ENCODE results near the gene RAD21L1. TPM values are rescaled to one million over a fixed set of nuclear protein-coding genes. Genes with fewer than 3 reads are reported as not detected.

The RAD21L1 gene
- total and polyA plus RNA-seq, 2 of the 8 experiments (the other 6 are each of a cell fraction or from before 2014, with no cell fraction given), result 0.06 to 0.26 TPM

DNA sequence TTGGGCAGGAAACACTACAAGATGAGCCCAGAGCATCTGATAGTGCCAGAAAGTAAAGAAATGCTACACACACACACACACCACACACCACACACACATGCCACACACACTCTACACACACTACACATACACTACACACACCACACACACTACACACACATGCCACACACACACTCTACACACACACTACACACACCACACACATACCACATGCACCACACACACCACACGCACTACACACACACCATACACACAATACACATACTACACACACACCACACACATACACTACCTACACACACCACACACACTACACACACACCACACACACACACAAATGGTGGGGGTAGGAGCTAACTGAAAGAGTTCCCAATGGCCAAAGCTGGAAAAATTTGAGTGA is 37.5 kb upstream of the RAD21L1 start:
- no peak overlapping the region for H3K14ac ChIP-seq (ENCODE audit: insufficient read length)
- H3K79me2 ChIP-seq (ENCODE audit: control insufficient read depth in 1 of 2, insufficient read depth in 2 of 2, low read length in 2 of 2), result no peaks in the 10 kb centered on the region
- 0 out of 2 replicates have a peak overlapping the region, but pooled peaks have one; percentile 3 for H2BK5ac ChIP-seq (ENCODE audit: low read depth, low read length)
- peak overlapping the region; percentile 90 for H4K91ac ChIP-seq (replicated peaks; ENCODE audit: insufficient read length, low read length)
- no peak overlapping the region for H3K23ac ChIP-seq (ENCODE audit: insufficient read length)
- peak overlapping the region; percentile 99 for H2BK12ac ChIP-seq (ENCODE audit: low read depth, low read length)
- FAIRE-seq (no peak), DNase-seq (ENCODE audit: low read depth in 1 of 2, low spot score in 2 of 2) (no peak)
- peak overlapping the region; percentile 88 for H3K4ac ChIP-seq (replicated peaks; ENCODE audit: insufficient read length, low read depth, low read length)
- H3K56ac ChIP-seq (replicated peaks; ENCODE audit: insufficient read length, low read depth, low read length), result peak overlapping the region; percentile 88
- WGBS, 2 experiments (ENCODE audit: extremely low coverage in 1 of 2, insufficient coverage in 1 of 2, insufficient read length in 1 of 2, insufficient replicate concordance in 2 of 2, low coverage in 1 of 2, low lambda C conversion rate in 2 of 2, missing lambda C conversion rate in 1 of 2), result 93% methylated on average over 1 of the region's 1 CpG; no CpG with 5 or more reads in 1 of the 2 experiments
- H2AK5ac ChIP-seq (ENCODE audit: low read depth, low read length), result peak overlapping the region; percentile 100; the same call in 1 of the 2 replicates
- peak overlapping the region; percentile 61 for H2BK15ac ChIP-seq (ENCODE audit: low read length)
- H3K4me1 ChIP-seq (replicated peaks in 1 of 4; ENCODE audit: control insufficient read depth in 3 of 4, insufficient read depth in 4 of 4, low read length in 3 of 4), result peaks cover 0 to 13% (median 8%) of the 10 kb centered on the region in 4 experiments; a peak in 5 of 7 replicates
- no peak overlapping the region for H2AFZ ChIP-seq (ENCODE audit: low read length)
- H3K27me3 ChIP-seq (replicated peaks in 1 of 4; ENCODE audit: control insufficient read depth in 3 of 4, extremely low read depth in 1 of 4, insufficient read depth in 3 of 4, low read length in 3 of 4), result peaks cover 8 to 26% (median 22%) of the 10 kb centered on the region in 4 experiments
- H4K5ac ChIP-seq (ENCODE audit: insufficient read length, low read depth, low read length), result no peak overlapping the region
- H3K36me3 ChIP-seq (ENCODE audit: control insufficient read depth in 2 of 4, insufficient read depth in 4 of 4, low read length in 3 of 4), result no peaks in the 10 kb centered on the region; a peak in 1 of 8 replicates
- H3K18ac ChIP-seq (ENCODE audit: extremely low read depth, low read length), result no peak overlapping the region
- H4K20me1 ChIP-seq (replicated peaks in 1 of 2; ENCODE audit: control insufficient read depth in 1 of 2, insufficient read depth in 2 of 2, low read length in 2 of 2), result peaks cover 0 to 5% of the 10 kb centered on the region in 2 experiments
- peak overlapping the region; percentile 57; the same call in 1 of the 2 replicates for H4K8ac ChIP-seq (ENCODE audit: extremely low read depth, insufficient read depth, low read length)
- ChIA-PET POLR2A (ENCODE audit: partially characterized antibody) (interaction anchor here (1.6 kb wide), 1 partner anchor 11 kb away, joined by 4 read pairs; no protein-coding TSS in a partner anchor), CTCF (ENCODE audit: partially characterized antibody) (interaction anchor here (0.6 to 5.0 kb wide), 4 partner anchors 12 to 612 kb away, joined by 3 to 34 read pairs (median 10); no protein-coding TSS in a partner anchor)
- H3K9me3 ChIP-seq (ENCODE audit: insufficient read depth in 2 of 2, low read depth in 1 of 2, low read length in 1 of 2), result no peaks in the 10 kb centered on the region
- H2BK120ac ChIP-seq (replicated peaks; ENCODE audit: low read depth, low read length), result no peak overlapping the region
- peak overlapping the region; percentile 53; the same call in 1 of the 2 replicates for H2BK20ac ChIP-seq (ENCODE audit: low read length)
- H3K4me2 ChIP-seq (ENCODE audit: insufficient read depth in 1 of 2, low read depth in 2 of 2, low read length in 2 of 2), result no peak overlapping the region
- H3K4me3 ChIP-seq (ENCODE audit: extremely low read depth in 1 of 4, insufficient read depth in 2 of 4, low read depth in 3 of 4, low read length in 4 of 4), result no peak overlapping the region
- H3K23me2 ChIP-seq (ENCODE audit: low read depth, low read length), result peaks cover 11% of the 10 kb centered on the region; the same call in 1 of the 2 replicates
- 0 out of 2 replicates have a peak, but pooled peaks cover 2% of the 10 kb centered on the region for H3K79me1 ChIP-seq (ENCODE audit: low read depth, low read length)
- TF ChIP-seq CEBPB (IDR thresholded peaks at IDR 0.05; ENCODE audit: low read depth, low read length) (no peak), TCF12 (IDR thresholded peaks at IDR 0.05; ENCODE audit: low read depth, low read length) (no peak), GTF2F1 (IDR thresholded peaks at IDR 0.05; ENCODE audit: borderline replicate concordance, low read depth, low read length) (no peak), SUZ12 (IDR thresholded peaks at IDR 0.05; ENCODE audit: low read length) (no peak), RBBP5 (IDR thresholded peaks at IDR 0.05; ENCODE audit: borderline replicate concordance, low read depth, low read length) (no peak), SIRT6 (IDR thresholded peaks at IDR 0.05; ENCODE audit: low read length) (no peak), TAF7 (optimal IDR thresholded peaks at IDR 0.05; ENCODE audit: borderline replicate concordance, low read depth, low read length) (no peak), EGR1 (IDR thresholded peaks at IDR 0.05; ENCODE audit: borderline replicate concordance, low read depth, low read length) (no peak), FOSL1 (IDR thresholded peaks at IDR 0.05; ENCODE audit: insufficient read depth, low read depth, low read length) (no peak), CBX8 (IDR thresholded peaks at IDR 0.05; ENCODE audit: borderline replicate concordance, low read depth, low read length) (no peak), SP4 (IDR thresholded peaks at IDR 0.05; ENCODE audit: low read length) (no peak), CHD2 (IDR thresholded peaks at IDR 0.05; ENCODE audit: low read length) (no peak), BACH1 (IDR thresholded peaks at IDR 0.05; ENCODE audit: low read length) (no peak)
- TF ChIP-seq, protein P1, sequence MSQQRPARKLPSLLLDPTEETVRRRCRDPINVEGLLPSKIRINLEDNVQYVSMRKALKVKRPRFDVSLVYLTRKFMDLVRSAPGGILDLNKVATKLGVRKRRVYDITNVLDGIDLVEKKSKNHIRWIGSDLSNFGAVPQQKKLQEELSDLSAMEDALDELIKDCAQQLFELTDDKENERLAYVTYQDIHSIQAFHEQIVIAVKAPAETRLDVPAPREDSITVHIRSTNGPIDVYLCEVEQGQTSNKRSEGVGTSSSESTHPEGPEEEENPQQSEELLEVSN (IDR thresholded peaks at IDR 0.05), result no peak
- no peak overlapping the region for H3K27ac ChIP-seq (ENCODE audit: low read depth, low read length)
- peak overlapping the region in 1 of 4 experiments; percentile 38; a peak in 1 of 7 replicates for H3K9ac ChIP-seq (replicated peaks in 1 of 4; ENCODE audit: extremely low read depth in 1 of 4, low read depth in 3 of 4, low read length in 3 of 4)

Data from H1 (cell line).